ENCODE results near the gene CENPM.
A peak's percentile ranks its signal among the peaks of the same experiment; 100 is the strongest.

CENPM gene

DNA sequence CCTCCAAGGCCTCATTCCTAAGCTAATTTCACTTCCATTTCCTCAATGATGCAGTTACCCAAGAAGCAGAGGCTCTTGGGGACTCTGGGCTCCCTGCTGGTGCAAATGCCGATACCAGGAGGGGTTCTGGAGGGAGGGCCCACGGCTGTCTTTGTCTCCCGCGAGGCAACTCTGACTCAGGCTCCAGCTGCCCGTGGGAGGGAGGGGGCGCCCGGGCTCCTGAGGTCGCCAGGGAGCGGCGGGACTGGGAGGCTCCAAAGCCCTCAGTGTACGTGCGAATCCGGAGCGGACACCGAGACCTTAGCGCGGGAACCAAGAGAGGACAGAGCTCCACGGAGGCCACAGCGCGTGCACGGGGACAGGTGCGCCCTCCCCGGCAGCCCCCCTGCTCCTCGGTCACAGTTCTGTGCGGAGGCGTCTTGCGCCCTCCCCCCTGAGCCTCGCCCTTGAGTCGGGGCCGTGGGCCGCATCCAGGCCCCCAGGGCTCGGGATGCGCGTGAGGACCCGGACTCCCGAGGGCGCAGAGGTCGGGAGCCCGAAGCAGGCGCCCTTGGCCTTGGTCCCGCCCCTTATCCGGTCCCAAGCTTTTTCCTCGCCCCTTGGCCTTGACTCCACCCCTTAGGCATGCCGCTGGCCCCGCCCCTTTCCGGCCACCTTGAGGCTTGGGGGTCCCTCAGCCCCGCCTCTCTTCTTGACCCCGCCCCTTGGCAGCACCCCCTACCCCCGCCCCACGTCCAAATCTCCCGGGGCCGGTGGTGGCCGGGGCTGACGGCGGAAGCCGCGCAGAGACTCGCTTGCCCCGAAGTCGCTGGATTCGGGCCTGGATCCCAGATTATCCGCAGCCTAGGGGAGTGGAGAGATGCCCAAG lies 27.4 kb downstream of the CENPM start:
- no peak for DNase-seq (ENCODE audit: low read depth)
- peak overlapping the region; percentile 32 for H3K4me3 ChIP-seq (ENCODE audit: control insufficient read depth, low read depth, low read length)
- TF ChIP-seq, protein P1, sequence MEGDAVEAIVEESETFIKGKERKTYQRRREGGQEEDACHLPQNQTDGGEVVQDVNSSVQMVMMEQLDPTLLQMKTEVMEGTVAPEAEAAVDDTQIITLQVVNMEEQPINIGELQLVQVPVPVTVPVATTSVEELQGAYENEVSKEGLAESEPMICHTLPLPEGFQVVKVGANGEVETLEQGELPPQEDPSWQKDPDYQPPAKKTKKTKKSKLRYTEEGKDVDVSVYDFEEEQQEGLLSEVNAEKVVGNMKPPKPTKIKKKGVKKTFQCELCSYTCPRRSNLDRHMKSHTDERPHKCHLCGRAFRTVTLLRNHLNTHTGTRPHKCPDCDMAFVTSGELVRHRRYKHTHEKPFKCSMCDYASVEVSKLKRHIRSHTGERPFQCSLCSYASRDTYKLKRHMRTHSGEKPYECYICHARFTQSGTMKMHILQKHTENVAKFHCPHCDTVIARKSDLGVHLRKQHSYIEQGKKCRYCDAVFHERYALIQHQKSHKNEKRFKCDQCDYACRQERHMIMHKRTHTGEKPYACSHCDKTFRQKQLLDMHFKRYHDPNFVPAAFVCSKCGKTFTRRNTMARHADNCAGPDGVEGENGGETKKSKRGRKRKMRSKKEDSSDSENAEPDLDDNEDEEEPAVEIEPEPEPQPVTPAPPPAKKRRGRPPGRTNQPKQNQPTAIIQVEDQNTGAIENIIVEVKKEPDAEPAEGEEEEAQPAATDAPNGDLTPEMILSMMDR (IDR thresholded peaks at IDR 0.05; ENCODE audit: control insufficient read depth, insufficient read depth, low read depth, low read length, missing control alignments) = no peak

DNA sequence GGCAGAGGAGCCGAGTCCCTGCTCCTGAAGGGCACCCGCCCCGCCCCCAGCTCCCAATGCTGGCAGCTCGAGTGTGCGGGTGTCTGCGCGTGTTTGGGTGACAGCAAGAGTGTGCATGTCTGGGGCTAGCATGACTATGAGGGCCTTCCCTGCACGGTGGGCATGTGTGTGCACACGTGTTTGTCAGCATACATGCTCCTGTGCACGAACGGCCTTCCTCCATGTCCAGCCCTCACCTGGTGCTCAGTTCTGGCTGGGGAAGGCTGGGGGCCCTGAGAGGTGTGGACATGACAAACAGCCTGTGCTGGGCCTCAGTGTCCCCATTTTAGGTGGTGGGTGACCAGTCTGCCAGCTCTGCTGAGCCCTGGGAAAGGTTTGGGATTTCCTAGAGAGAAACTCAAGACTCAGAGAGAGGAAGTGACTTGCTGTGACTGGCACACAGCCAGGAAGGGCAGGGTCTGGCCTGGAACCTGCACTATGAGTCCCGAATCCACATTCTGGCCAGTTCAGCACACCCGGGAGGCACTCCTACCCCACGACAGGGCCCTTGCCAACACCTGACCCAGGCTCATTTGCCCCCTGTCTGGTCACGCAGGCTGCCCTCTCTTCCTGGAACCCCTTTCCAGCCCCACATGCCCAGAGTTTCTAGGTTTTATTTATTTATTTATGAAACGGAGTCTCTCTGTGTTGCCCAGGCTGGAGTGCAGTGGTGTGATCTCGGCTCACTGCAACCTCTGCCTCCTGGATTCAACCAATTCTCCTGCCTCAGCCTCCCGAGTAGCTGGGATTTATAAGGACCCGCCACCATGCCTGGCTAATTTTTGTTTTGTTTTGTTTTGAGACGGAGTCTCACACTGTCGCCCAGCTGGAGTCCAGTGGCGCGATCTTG lies 28.8 kb downstream of the CENPM start:
- TF ChIP-seq, protein P1 (IDR thresholded peaks at IDR 0.05; ENCODE audit: control insufficient read depth, insufficient read depth, low read depth, low read length, missing control alignments) = no peak
- H3K4me3 ChIP-seq (ENCODE audit: control insufficient read depth, low read depth, low read length) = no peak overlapping the region
- DNase-seq (ENCODE audit: low read depth) = no peak

DNA sequence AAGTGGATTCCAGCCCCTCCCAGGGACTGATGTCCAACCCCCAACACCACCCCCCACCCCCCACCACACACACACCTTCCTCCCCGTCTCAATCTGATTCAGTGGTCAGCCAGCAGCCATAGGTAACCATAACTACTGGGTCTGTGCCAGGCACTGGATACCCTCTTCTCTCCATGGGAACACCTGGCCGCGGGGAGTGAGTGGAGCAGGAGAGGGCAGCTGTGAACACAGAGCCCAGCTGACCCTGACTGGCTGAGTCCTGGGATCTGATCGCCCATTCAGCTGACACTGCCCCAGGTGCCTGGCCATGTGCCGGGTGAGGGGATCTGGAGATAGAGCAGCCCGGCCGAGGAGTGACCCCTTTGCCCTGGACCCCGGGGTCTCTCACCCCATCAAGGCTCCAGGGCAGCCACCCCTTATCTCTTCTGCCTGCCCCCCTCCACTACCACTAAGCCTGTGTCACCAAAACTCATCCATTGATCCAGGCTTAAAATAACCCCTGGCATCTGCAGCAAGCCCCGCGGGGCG lies 29.5 kb downstream of the CENPM start:
- no peak overlapping the region for H3K4me3 ChIP-seq (ENCODE audit: control insufficient read depth, low read depth, low read length)
- TF ChIP-seq, protein P1 (IDR thresholded peaks at IDR 0.05; ENCODE audit: control insufficient read depth, insufficient read depth, low read depth, low read length, missing control alignments) = no peak

DNA sequence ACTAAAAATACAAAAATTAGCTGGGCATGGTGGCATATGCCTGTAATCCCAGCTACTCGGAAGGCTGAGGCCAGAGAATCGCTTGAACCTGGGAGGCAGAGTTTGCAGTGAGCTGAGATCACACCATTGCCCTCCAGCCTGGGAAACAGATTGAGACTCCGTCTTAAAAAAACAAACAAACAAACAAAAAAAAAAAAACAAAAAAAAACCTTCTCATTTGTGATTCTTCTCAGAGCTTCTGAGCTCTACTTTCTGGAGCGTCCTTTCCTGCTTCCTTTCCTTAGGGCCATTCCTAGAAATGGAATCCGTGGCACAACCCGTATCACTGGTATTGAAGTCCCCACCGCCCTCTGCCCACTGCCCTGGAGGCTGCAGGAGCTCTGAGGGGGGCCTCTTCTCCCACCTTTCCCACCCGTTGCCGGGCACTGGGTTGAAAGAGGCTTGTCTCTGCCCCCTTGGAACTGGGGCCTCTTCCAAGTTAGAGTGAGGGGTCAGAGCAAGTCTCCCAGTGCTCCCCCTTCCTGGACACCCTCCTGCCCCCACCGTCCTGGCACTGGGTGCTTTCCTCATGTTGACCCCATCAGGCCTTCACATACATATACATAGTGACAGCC lies 30.1 kb downstream of the CENPM start:
- TF ChIP-seq, protein P1 (IDR thresholded peaks at IDR 0.05; ENCODE audit: control insufficient read depth, insufficient read depth, low read depth, low read length, missing control alignments) = no peak
- DNase-seq (ENCODE audit: low read depth) = no peak
- no peak overlapping the region for H3K4me3 ChIP-seq (ENCODE audit: control insufficient read depth, low read depth, low read length)

More for the DNA sequence above, 29.5 kb downstream of the CENPM start:
- no peak for DNase-seq (ENCODE audit: low read depth)

DNA sequence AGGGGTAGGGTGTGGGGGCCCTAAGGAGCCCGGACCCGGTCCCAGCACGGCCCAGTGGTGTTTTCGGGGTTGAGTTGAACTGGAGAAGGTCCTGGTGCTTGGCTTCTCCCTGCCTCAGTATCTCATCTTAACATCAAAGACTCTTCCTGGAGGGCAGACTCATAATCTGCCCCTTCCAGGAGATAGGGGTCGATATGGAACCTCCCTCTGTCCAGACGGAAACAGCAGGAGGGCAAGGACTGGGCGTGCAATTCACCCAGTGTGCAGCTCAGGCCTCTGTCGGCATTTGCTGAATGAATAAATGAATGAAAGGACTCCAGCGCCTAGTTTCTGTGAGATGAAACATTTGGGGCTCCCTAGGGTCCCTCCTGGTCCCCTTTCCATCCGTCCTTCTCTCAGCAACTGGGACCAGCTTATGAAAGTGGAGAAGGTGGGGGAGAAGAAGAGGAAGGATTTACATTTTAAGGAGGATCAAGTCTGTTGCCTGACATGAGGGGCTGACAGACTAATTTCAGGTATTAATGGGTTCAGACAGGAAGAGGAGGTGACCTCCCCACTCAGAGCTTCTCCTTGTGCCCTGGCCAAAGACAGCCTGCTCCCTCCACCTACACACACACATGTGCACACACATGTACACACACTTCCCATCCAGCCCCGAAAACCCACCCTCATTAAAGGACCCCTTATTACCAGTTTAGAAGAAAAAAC lies 31.0 kb downstream of the CENPM start:
- no peak for DNase-seq (ENCODE audit: low read depth)
- TF ChIP-seq, protein P1 (IDR thresholded peaks at IDR 0.05; ENCODE audit: control insufficient read depth, insufficient read depth, low read depth, low read length, missing control alignments) = no peak
- no peak overlapping the region for H3K4me3 ChIP-seq (ENCODE audit: control insufficient read depth, low read depth, low read length)

Measured in AG09309 (cell line).